NT2/D1 (cell line): ENCODE results near the gene TMEM134.

Experiments
- DNase-seq: peaks from one replicate; pipeline ENCODE4 v3.0.0-alpha.2; 2011; ENCODE audit warnings: low read depth, low spot score
- H3K27me3 ChIP-seq: 2 replicates; pipeline ENCODE4 v1.6.0; 2011; ENCODE audit warnings: mild to moderate bottlenecking; ENCODE audit not compliant: insufficient read length, insufficient read depth
- H3K36me3 ChIP-seq: 2 replicates; pipeline ENCODE4 v1.6.1; 2011; ENCODE audit warnings: mild to moderate bottlenecking, low read length, mixed read lengths; ENCODE audit not compliant: insufficient read depth, insufficient read length
- H3K4me1 ChIP-seq: 2 replicates; pipeline ENCODE4 v1.5.1; 2011; ENCODE audit not compliant: insufficient read depth, insufficient read length
- H3K4me3 ChIP-seq: 2 replicates; pipeline ENCODE4 v1.5.1; 2011; ENCODE audit warnings: low read depth; ENCODE audit not compliant: insufficient read length
- H3K9ac ChIP-seq: 2 replicates; pipeline ENCODE4 v1.6.0; 2011; ENCODE audit warnings: low read depth; ENCODE audit not compliant: insufficient read length
- H3K9me3 ChIP-seq: 2 replicates; pipeline ENCODE4 v1.5.1; 2011; ENCODE audit warnings: mild to moderate bottlenecking, low read length; ENCODE audit not compliant: insufficient read depth
- SUZ12 ChIP-seq: IDR thresholded peaks from 2 replicates; pipeline ENCODE4 v1.6.1; 2011; ENCODE audit not compliant: insufficient read length, insufficient read depth; ENCODE audit errors: extremely low read depth
- YY1 ChIP-seq: IDR thresholded peaks from 2 replicates; pipeline ENCODE4 v1.6.1; 2011; ENCODE audit not compliant: insufficient read length, insufficient read depth
- ZNF274 ChIP-seq: IDR thresholded peaks from 2 replicates; pipeline ENCODE4 v1.6.1; 2011; ENCODE audit warnings: mild to moderate bottlenecking, low read depth, low read length

Gene TMEM134

DNA sequence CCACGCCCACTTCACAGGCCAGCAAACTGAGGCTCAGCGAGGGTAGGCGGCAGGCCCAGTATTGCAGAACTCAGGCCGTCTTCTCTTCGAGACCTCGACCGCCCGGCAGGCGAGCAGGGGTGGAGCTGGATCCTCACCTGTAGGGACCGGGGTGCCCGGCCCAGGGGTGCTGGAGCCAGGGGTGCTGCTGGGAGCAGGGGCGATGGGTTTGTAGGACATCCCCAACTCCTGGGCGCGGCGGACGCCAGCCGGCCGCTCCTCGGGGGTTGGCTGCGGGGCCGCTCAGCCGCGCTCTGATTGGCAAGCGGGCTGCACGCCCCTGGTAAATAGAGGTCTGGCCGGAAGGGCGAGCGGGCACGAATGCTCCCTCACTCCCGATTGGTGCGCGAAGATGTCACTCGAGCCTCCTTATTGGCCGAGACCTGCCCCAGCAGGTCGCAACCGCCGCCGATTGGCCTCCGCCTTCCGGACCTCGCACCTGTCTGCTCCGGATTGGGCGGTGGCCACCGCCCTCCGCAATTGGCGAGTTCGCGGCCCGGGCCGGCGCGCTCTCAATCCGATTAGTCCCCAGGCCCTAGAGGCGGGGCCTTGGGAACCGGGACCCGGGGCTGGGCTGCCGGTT is 38.9 kb upstream of the TMEM134 start, which contains the start of gene CDK2AP2:
Gene CDK2AP2, minus strand, starts transcription at position 299 of the 622 bp plus-strand sequence. Its CDS starts 80 bp downstream, at position 219.
- Histone ChIP-seq H3K9me3 (no peaks in the 10 kb centered on the region), H3K4me1 (peaks cover 25% of the 10 kb centered on the region), H3K36me3 (peaks cover 16% of the 10 kb centered on the region), H3K4me3 (peak within 1 kb of the TSS; percentile 97), H3K27me3 (peaks cover 12% of the 10 kb centered on the region), H3K9ac (peak within 1 kb of the TSS; percentile 86)
- TF ChIP-seq ZNF274 (no peak), SUZ12 (no peak), YY1 (no peak)
- DNase-seq = peak; percentile 99

DNA sequence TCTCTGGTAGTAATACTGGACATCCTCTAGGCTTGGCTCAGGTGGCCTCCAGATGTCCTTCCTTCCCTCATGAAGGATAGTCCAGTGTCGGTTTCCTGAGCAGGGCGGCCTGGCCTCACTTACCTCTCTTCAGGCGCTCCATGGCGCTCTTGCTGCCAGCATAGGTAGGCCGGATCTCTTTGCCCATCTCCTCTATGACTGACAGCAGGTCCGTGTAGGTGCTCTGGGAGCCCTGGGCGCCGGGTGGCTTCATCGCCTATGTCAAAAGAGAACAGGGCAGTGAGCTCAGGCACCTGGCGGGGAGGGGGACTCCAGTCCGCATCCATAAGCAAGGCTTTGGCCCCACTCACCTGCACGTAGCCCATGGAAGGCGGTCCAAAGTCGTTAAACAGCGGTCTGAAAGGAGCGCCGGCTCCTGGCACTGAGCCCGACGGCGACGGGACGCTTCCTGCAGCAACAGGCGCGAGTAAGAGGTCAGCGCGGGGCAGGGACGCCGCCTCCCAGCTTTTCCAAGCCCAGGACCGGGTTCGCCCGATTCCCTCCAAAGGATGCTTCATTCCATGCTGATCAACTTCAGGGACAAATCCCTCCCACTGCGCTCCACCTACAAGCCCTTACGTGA is 38.3 kb upstream of the TMEM134 start:
- Histone ChIP-seq H3K9me3 (no peaks in the 10 kb centered on the region), H3K9ac (peak overlapping the region; percentile 79), H3K4me3 (peak overlapping the region; percentile 97), H3K4me1 (peaks cover 30% of the 10 kb centered on the region), H3K36me3 (peaks cover 22% of the 10 kb centered on the region), H3K27me3 (peaks cover 12% of the 10 kb centered on the region)
- peak; percentile 49 for DNase-seq
- no peak for TF ChIP-seq YY1
- TF ChIP-seq SUZ12 = no peak
- TF ChIP-seq ZNF274 = no peak

DNA sequence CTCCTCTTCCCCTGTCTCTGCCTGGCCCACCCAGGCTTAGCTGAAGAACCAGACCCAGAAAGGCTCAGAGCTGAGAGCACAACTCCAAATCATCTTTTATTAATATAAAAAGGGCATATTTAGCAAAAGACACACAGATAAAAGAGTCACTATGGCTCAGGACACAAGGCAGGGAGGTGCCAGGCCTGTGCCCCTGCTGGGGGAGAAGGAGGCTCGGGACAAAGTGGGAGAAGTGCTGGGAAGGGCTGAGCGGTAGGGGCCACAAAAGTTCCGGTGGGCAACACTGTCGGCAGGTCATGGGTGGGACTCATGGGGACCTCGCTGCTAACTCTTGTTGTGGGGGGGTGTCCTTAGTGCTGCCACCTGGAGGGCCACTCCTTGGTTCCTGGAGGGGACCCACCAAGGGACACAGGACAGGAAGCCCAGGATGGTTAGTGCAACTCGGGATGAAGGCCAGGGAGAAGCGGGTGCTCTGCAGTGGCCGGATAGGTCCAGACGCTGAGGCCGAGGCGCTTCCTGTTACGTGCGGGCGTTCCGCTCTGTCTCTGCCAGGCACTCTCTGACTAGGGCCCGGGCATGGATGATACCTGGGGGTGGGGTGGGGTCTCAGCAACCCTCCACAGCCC is 37.5 kb upstream of the TMEM134 start:
- Histone ChIP-seq H3K4me1 (peaks cover 34% of the 10 kb centered on the region), H3K4me3 (no peak overlapping the region), H3K9me3 (no peaks in the 10 kb centered on the region)

DNA sequence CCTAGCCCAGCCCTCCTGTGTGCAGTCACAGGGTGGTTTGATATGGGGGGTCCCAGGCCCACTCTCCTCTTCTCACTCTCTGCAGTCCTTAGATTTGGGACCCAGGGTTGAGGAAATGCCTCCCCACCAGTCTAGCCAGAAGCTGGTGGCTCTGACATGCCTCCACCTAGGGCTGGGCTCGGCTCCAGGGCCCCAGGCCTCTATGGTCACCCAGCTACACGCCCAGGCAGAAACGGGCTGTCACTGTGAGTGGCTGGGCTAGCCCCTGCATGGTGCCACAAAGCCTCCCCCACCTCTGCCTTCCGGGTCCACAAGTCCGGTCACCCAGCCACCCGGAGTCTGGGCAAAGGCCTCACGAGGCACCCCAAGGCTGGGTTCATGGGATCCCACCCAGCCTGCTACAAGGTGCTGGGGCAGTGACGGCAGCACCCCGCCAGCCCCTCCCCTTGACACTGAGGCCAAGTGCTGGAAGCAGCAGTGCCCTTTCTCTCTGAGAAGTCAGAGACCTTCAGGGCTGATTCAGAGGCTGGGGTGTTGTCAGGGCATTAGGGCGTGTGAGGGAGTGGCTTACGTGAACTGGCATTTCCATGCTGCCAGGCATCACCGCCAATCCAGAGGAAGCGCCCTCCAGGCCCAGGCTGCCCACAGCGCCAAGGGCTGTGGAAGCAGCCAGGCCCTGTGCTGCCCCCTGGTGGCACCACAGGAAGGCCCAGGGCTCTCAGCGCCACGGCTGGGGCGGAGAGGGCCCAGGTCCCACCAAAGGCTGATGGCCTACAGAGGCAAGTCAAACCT is 36.8 kb upstream of the TMEM134 start:
- Histone ChIP-seq H3K9ac (peak overlapping the region; percentile 74), H3K27me3 (peaks cover 8% of the 10 kb centered on the region), H3K4me3 (peak overlapping the region; percentile 33), H3K36me3 (peaks cover 37% of the 10 kb centered on the region), H3K4me1 (peaks cover 34% of the 10 kb centered on the region), H3K9me3 (no peaks in the 10 kb centered on the region)
- DNase-seq = peak; percentile 79
- no peak for TF ChIP-seq SUZ12
- TF ChIP-seq ZNF274 = no peak

More for the DNA sequence above, 37.5 kb upstream of the TMEM134 start:
- no peak for TF ChIP-seq SUZ12
- no peak for TF ChIP-seq YY1
- no peak for TF ChIP-seq ZNF274
- no peak for DNase-seq
- Histone ChIP-seq H3K27me3 (peaks cover 12% of the 10 kb centered on the region), H3K36me3 (peaks cover 30% of the 10 kb centered on the region), H3K9ac (peak overlapping the region; percentile 79)

DNA sequence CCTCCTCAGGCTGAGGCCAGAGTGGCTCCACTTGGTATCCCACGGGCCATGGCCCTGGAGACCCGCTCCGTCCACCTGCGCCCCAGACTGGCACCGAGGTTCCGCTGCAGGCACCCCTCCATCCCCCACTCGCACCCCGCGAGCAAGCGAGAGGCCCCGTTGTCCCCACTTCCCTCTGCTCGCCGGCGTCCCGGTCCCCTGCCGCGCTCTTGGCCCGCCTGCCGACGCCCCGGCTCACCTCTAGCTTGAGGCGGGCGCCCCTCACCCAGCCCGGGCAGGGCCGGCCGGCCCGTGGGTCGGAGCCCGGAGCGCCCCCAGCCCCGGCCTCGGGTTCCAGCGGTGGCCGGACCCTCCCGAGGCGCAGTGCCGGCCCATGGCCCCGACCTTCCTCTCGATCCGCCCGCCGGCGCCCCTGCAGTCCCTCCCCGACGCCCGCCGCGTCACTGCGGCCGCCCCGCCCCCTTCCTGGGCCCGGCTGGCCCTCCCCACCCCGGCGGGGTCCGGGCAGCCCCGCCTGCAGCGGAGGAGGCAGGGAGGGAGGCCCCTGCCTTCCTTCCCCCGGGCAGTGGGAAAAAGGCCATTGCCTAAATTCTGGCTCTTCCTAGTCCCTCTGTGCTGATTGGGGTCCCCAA is 36.0 kb upstream of the TMEM134 start, which contains the start of gene PITPNM1:
Gene PITPNM1, minus strand, starts transcription at position 414 of the 632 bp plus-strand sequence. CDS start 1,183 bp downstream, outside the sequence.
- Histone ChIP-seq H3K27me3 (peaks cover 8% of the 10 kb centered on the region), H3K36me3 (peaks cover 45% of the 10 kb centered on the region), H3K9ac (peak within 1 kb of the TSS; percentile 97), H3K9me3 (no peaks in the 10 kb centered on the region), H3K4me3 (peak within 1 kb of the TSS; percentile 98), H3K4me1 (peaks cover 34% of the 10 kb centered on the region)
- TF ChIP-seq YY1 (no peak), ZNF274 (no peak), SUZ12 (no peak)
- peak; percentile 36 for DNase-seq

DNA sequence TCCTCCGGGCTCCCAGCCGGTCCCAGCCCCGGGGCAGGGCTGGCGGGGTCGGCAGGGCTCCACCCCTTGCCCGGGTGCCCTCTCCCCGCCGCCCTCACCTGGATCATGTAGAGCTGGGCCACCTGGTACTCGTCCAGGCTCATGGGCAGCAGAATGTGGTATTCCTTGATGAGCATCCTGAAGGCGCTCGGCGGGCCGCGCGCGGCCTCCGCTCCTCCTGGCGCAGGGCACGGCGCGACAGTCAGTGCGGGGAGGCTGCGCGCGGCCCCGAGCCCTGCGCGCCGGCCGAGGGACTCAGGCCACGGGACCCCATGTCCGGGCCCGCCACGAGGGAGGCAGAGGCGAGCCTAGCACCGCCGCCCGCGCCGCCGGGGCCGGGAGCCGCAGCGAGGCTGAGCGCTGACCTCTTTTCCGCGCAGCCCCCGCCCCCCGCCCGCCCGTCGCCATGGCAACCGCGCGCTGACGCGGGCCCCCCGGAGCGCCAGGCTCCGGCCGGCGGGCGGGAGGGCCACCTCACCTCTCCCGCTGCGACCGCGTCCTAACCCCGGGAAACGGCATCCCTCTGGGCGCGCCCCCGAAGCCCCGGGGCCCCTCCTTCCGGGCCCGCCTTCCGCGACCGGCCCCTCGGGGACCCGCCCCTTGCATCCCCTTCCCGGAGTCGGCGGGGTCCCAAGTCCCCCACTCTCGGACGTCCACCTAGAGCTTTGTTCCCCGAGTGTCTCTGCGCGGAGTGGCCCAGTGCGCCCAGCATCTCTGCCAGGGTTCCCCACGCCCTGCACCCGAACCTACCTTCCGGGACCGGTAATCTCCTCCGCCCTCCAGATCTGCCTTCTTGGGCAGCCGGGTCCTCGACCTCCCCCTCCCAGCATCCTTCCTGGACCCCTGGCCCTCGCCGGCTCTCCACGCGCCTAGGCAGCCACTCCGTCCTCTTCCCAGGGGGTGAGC is 35.2 kb upstream of the TMEM134 start:
- H3K4me1 ChIP-seq = peaks cover 34% of the 10 kb centered on the region
- TF ChIP-seq SUZ12 = no peak
- peak overlapping the region; percentile 98 for H3K4me3 ChIP-seq
- no peak for DNase-seq
- H3K9me3 ChIP-seq = no peaks in the 10 kb centered on the region
- H3K36me3 ChIP-seq = peaks cover 51% of the 10 kb centered on the region
- peak overlapping the region; percentile 97 for H3K9ac ChIP-seq
- peaks cover 8% of the 10 kb centered on the region for H3K27me3 ChIP-seq
